ENCODE data around the gene FOXP2. TPM values are rescaled to one million over a fixed set of nuclear protein-coding genes. Genes with fewer than 3 reads are reported as not detected.

FOXP2 gene
- total and polyA plus RNA-seq, 10 of the 15 experiments (the other 5 are each of a cell fraction or from before 2014, with no cell fraction given), result 0.99 to 2.5 (median 1.8) TPM

DNA sequence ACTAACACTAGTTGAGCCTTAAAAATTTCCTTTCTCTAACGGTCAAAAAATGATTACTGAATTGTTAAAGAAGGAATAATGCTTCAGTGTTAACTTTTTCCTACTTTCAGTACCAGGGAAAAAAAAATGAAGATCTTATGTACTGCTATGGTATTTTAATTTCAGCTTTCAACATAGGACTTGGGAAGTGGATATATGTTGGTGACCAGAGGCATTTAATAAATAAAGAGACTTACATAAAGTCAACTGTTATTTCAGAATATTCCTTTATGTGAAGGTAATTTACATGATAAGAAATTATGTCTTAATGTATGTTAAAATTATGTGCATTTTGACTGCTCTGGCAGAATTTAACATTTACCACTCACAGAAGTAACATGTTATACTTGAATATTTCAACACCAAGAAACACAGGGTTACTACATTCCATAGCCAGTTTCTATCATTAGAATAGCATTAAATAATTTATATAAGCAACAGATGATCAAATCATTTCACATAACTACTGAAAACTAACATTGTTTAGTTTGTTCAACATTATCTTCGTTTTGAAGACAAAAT lies 257.0 kb downstream of the FOXP2 start:
- Histone ChIP-seq H3K27ac (ENCODE audit: control insufficient read depth, insufficient read depth) (no peak overlapping the region), H3K27me3 (replicated peaks in 1 of 2; ENCODE audit: control insufficient read depth in 2 of 2, insufficient read depth in 2 of 2, low read length in 1 of 2) (no peaks in the 10 kb centered on the region), H2AFZ (ENCODE audit: control insufficient read depth, low read depth, low read length) (no peak overlapping the region), H3K4me1 (ENCODE audit: control insufficient read depth, insufficient read depth, low read length) (no peaks in the 10 kb centered on the region), H3K4me3 (no peak overlapping the region), H3K79me2 (ENCODE audit: control insufficient read depth, insufficient read depth, low read length) (no peaks in the 10 kb centered on the region), H4K20me1 (ENCODE audit: control insufficient read depth, insufficient read depth) (no peaks in the 10 kb centered on the region), H3K9ac (ENCODE audit: control insufficient read depth, insufficient read depth, low read length) (no peak overlapping the region), H3K4me2 (ENCODE audit: control insufficient read depth, insufficient read depth) (no peak overlapping the region), H3K36me3 (ENCODE audit: control insufficient read depth in 2 of 2, insufficient read depth in 2 of 2, low read length in 1 of 2) (no peaks in the 10 kb centered on the region), H3K9me3 (replicated peaks; ENCODE audit: control insufficient read depth, insufficient read depth, low read length) (no peaks in the 10 kb centered on the region)
- POLR2A ChIA-PET, result no interaction called here
- in situ Hi-C loops (cut with MboI), result loop anchor here (25.0 kb wide), 1 partner anchor 634 kb away; no protein-coding TSS in a partner anchor
- intact Hi-C loops (cut with micrococcal nuclease; ENCODE audit: unreplicated experiment), result no loop called here
- DNase-seq (ENCODE audit: low read depth, low spot score), result no peak
- CTCF ChIA-PET, result interaction anchor here (0.9 to 1.2 kb wide), 4 partner anchors 10 to 245 kb away, joined by 3 to 7 read pairs (median 3); no protein-coding TSS in a partner anchor
- SMC1A ChIA-PET (ENCODE audit: uncharacterized antibody, unreplicated experiment), result interaction anchor here (0.7 to 1.3 kb wide), 2 partner anchors 10 to 12 kb away, joined by 3 to 7 read pairs; no protein-coding TSS in a partner anchor
- BruUV-seq (replicated peaks), result no TSS peak
- ATAC-seq, result no peak
- WGBS (ENCODE audit: insufficient coverage, insufficient replicate concordance, low lambda C conversion rate, missing lambda C conversion rate), result 33% methylated on average over 2 of the region's 2 CpGs
- no peak for FAIRE-seq
- RAD21 ChIA-PET (ENCODE audit: unreplicated experiment), result no interaction called here
- TF ChIP-seq ATF7 (IDR thresholded peaks at IDR 0.05; ENCODE audit: low read depth) (no peak), PAX5 (IDR thresholded peaks at IDR 0.05; ENCODE audit: borderline replicate concordance, low read depth, low read length) (no peak), HDGF (IDR thresholded peaks at IDR 0.05) (no peak), HDAC6 (IDR thresholded peaks at IDR 0.05; ENCODE audit: unreplicated experiment) (no peak), RAD51 (IDR thresholded peaks at IDR 0.05) (no peak), FOXK2 (IDR thresholded peaks at IDR 0.05) (no peak), KLF5 (IDR thresholded peaks at IDR 0.05; ENCODE audit: partially characterized antibody) (no peak), IKZF1 (conservative IDR thresholded peaks at IDR 0.05) (no peak), MEF2A (IDR thresholded peaks at IDR 0.05; ENCODE audit: insufficient read depth, low read depth, low read length) (no peak)
- TF ChIP-seq, protein P1, sequence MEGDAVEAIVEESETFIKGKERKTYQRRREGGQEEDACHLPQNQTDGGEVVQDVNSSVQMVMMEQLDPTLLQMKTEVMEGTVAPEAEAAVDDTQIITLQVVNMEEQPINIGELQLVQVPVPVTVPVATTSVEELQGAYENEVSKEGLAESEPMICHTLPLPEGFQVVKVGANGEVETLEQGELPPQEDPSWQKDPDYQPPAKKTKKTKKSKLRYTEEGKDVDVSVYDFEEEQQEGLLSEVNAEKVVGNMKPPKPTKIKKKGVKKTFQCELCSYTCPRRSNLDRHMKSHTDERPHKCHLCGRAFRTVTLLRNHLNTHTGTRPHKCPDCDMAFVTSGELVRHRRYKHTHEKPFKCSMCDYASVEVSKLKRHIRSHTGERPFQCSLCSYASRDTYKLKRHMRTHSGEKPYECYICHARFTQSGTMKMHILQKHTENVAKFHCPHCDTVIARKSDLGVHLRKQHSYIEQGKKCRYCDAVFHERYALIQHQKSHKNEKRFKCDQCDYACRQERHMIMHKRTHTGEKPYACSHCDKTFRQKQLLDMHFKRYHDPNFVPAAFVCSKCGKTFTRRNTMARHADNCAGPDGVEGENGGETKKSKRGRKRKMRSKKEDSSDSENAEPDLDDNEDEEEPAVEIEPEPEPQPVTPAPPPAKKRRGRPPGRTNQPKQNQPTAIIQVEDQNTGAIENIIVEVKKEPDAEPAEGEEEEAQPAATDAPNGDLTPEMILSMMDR (IDR thresholded peaks at IDR 0.05 in 2 of 3, conservative IDR thresholded peaks at IDR 0.05 in 1 of 3; ENCODE audit: control insufficient read depth in 2 of 3, extremely low read depth in 1 of 3, insufficient read depth in 1 of 3, low read depth in 3 of 3, low read length in 3 of 3), result no peak
- TF ChIP-seq, protein P2, sequence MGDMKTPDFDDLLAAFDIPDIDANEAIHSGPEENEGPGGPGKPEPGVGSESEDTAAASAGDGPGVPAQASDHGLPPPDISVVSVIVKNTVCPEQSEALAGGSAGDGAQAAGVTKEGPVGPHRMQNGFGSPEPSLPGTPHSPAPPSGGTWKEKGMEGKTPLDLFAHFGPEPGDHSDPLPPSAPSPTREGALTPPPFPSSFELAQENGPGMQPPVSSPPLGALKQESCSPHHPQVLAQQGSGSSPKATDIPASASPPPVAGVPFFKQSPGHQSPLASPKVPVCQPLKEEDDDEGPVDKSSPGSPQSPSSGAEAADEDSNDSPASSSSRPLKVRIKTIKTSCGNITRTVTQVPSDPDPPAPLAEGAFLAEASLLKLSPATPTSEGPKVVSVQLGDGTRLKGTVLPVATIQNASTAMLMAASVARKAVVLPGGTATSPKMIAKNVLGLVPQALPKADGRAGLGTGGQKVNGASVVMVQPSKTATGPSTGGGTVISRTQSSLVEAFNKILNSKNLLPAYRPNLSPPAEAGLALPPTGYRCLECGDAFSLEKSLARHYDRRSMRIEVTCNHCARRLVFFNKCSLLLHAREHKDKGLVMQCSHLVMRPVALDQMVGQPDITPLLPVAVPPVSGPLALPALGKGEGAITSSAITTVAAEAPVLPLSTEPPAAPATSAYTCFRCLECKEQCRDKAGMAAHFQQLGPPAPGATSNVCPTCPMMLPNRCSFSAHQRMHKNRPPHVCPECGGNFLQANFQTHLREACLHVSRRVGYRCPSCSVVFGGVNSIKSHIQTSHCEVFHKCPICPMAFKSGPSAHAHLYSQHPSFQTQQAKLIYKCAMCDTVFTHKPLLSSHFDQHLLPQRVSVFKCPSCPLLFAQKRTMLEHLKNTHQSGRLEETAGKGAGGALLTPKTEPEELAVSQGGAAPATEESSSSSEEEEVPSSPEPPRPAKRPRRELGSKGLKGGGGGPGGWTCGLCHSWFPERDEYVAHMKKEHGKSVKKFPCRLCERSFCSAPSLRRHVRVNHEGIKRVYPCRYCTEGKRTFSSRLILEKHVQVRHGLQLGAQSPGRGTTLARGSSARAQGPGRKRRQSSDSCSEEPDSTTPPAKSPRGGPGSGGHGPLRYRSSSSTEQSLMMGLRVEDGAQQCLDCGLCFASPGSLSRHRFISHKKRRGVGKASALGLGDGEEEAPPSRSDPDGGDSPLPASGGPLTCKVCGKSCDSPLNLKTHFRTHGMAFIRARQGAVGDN (IDR thresholded peaks at IDR 0.05), result no peak
- TF ChIP-seq, protein P3, sequence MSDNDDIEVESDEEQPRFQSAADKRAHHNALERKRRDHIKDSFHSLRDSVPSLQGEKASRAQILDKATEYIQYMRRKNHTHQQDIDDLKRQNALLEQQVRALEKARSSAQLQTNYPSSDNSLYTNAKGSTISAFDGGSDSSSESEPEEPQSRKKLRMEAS (IDR thresholded peaks at IDR 0.05; ENCODE audit: low read depth, low read length), result no peak
- TF ChIP-seq, protein P4, sequence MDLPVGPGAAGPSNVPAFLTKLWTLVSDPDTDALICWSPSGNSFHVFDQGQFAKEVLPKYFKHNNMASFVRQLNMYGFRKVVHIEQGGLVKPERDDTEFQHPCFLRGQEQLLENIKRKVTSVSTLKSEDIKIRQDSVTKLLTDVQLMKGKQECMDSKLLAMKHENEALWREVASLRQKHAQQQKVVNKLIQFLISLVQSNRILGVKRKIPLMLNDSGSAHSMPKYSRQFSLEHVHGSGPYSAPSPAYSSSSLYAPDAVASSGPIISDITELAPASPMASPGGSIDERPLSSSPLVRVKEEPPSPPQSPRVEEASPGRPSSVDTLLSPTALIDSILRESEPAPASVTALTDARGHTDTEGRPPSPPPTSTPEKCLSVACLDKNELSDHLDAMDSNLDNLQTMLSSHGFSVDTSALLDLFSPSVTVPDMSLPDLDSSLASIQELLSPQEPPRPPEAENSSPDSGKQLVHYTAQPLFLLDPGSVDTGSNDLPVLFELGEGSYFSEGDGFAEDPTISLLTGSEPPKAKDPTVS (IDR thresholded peaks at IDR 0.05; ENCODE audit: low read depth, low read length), result no peak

Measured in GM12878 (cell line).